Activated B cell treated with CpG ODN at 0.5 μM for 24 hours (primary cell): ENCODE data around the gene UGT1A5. TPM values are rescaled to one million over a fixed set of nuclear protein-coding genes. Genes with fewer than 3 reads are reported as not detected.

ENCODE experiments used
- ATAC-seq: fragments of 200-7000 bp; cut with Tn5 transposase; one replicate; pipeline ENCODE4 v1.10.0; 2021; ENCODE audit warnings: low read depth, mild to moderate bottlenecking, moderate library complexity
- CTCF ChIA-PET: fragments of 350-600 bp; sonication (Branson Sonifier 250); formaldehyde crosslinking; loops from one replicate; lab custom pipeline; 2021; ENCODE audit warnings: antibody characterized with exemption; lab: Charles Lee
- POLR2A ChIA-PET: fragments of 350-600 bp; sonication (Branson Sonifier 250); formaldehyde crosslinking; loops from one replicate; lab custom pipeline; 2021; ENCODE audit warnings: antibody characterized with exemption; lab: Charles Lee
- DNase-seq: peaks from one replicate; pipeline ENCODE4 v3.0.0; 2022
- H3K27ac Mint-ChIP-seq: one replicate; pipeline ENCODE4 v1.8.0; 2020; ENCODE audit warnings: mixed read lengths
- H3K27me3 Mint-ChIP-seq: one replicate; pipeline ENCODE4 v1.8.0; 2021; ENCODE audit warnings: mixed read lengths
- H3K36me3 Mint-ChIP-seq: one replicate; pipeline ENCODE4 v1.8.0; 2021; ENCODE audit warnings: low read depth, mixed read lengths
- H3K4me1 Mint-ChIP-seq: one replicate; pipeline ENCODE4 v1.8.0; 2021; ENCODE audit warnings: mixed read lengths
- H3K4me3 Mint-ChIP-seq: one replicate; pipeline ENCODE4 v1.8.0; 2020; ENCODE audit warnings: mild to moderate bottlenecking, mixed read lengths
- H3K9me3 Mint-ChIP-seq: one replicate; pipeline ENCODE4 v1.8.0; 2020; ENCODE audit warnings: mixed read lengths
- CTCF ChIP-seq: fragments of 200-600 bp; IDR thresholded peaks from one replicate; pipeline ENCODE4 v1.8.0; 2022; ENCODE audit warnings: antibody characterized with exemption, mild to moderate bottlenecking
- intact Hi-C: fragments of 100-400 bp; cut with micrococcal nuclease; formaldehyde crosslinking; loops from one replicate; pipeline ENCODE4 v1.15.1; 2024
- total RNA-seq: library from RNA; stranded (reverse); gene quantifications from 2 replicates; pipeline ENCODE4 v1.2.3, GENCODE V29; 2022

The UGT1A5 gene
- total RNA-seq, 1 donor from 2014 or later: not detected

DNA sequence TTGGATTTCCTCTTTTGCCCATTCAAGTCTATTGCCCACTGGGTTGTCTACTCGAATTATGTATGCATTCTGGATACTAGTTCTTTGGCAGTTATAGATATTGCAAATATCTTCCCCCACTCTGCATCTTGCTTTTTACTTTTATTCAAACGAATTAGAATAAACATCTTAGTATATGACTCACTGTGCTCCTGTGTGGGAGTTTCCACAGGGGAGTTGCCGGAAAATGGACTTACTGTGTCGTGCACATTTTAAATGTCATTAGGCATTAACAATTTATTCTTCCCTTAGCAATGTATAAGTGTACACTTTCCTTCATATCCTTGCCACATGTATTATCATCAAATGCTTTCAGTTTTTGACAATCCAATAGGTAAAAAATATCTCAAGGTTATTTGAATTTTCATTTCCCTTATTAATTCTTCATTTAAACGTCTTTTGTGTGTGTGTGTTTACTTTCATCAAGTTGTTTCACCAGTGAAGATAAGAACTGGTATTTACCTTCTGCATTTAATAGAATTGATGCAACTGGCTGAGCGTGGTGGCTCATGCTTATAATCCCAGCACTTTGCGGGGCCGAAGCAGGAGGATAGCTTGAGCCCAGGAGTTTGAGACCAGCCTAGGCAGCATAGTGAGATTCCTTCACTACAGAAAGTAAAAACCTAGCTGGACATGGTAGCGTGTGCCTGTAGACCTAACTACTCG is 4.6 kb upstream of the UGT1A5 start:
- Mint-ChIP-seq H3K27ac (no peak overlapping the region), H3K4me3 (no peak overlapping the region), H3K36me3 (no peaks in the 10 kb centered on the region), H3K4me1 (peaks cover 4% of the 10 kb centered on the region), H3K9me3 (peaks cover 3% of the 10 kb centered on the region), H3K27me3 (peaks cover 21% of the 10 kb centered on the region)
- no peak for TF ChIP-seq CTCF
- no peak for DNase-seq
- ChIA-PET CTCF (no interaction called here), POLR2A (no interaction called here)
- intact Hi-C loops: loop anchor here (10.0 kb wide), 1 partner anchor 153 kb away; no protein-coding TSS in a partner anchor
- ATAC-seq: no peak

DNA sequence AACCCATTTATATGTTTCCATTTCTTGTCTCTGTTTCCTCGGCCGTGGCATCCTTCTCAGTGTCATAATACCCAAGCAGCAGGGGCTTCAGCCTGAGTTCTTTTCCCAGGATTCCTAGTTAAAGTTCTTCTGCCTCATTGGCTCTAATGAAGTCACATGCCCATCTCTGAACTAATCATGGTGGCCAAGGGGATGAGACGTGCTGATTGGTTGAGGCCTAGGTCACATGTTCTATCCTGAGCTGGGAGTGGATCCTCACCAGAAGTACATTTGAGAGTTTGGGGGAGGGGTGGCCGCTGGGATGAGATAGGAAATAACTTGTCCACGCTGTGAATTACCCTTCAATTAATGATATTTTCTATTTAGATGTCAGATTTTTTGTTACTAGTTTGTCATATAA is 3.8 kb upstream of the UGT1A5 start:
- ChIA-PET POLR2A (no interaction called here), CTCF (no interaction called here)
- intact Hi-C loops: loop anchor here (10.0 kb wide), 1 partner anchor 154 kb away; no protein-coding TSS in a partner anchor
- no peak overlapping the region for H3K27ac Mint-ChIP-seq
- DNase-seq: no peak
- H3K9me3 Mint-ChIP-seq: peaks cover 3% of the 10 kb centered on the region
- no peak for ATAC-seq
- no peaks in the 10 kb centered on the region for H3K36me3 Mint-ChIP-seq
- peaks cover 23% of the 10 kb centered on the region for H3K27me3 Mint-ChIP-seq
- no peak for TF ChIP-seq CTCF
- H3K4me1 Mint-ChIP-seq: peaks cover 4% of the 10 kb centered on the region
- H3K4me3 Mint-ChIP-seq: no peak overlapping the region

- Mint-ChIP-seq H3K4me1 (peaks cover 4% of the 10 kb centered on the region), H3K4me3 (no peak overlapping the region), H3K9me3 (no peaks in the 10 kb centered on the region), H3K36me3 (no peaks in the 10 kb centered on the region), H3K27ac (no peak overlapping the region), H3K27me3 (peaks cover 32% of the 10 kb centered on the region)
- TF ChIP-seq CTCF: peak; percentile 75
- peak; percentile 66 for ATAC-seq
- intact Hi-C loops: loop anchor here (1.0 to 5.0 kb wide), 4 partner anchors 214 to 1104 kb away; no protein-coding TSS in a partner anchor
- ChIA-PET CTCF (interaction anchor here (1.1 to 2.1 kb wide), 4 partner anchors 13 to 307 kb away, joined by 3 to 8 read pairs (median 4); no protein-coding TSS in a partner anchor), POLR2A (interaction anchor here (0.6 kb wide), 1 partner anchor 425 kb away, joined by 3 read pairs; no protein-coding TSS in a partner anchor)
- DNase-seq: peak; percentile 55
These were observed 1.2 kb upstream of the UGT1A5 start for GRCh38 chr2:233711312-233712008.

DNA sequence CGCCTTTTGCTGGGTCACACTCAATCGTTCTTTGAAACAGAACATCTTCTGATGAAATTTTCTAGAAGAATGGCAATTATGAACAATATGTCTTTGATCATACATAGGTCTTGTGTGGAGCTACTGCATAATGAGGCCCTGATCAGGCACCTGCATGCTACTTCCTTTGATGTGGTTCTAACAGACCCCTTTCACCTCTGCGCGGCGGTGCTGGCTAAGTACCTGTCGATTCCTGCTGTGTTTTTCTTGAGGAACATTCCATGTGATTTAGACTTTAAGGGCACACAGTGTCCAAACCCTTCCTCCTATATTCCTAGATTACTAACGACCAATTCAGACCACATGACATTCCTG is 532 bp downstream of the UGT1A5 start:
- peaks cover 26% of the 10 kb centered on the region for H3K27me3 Mint-ChIP-seq
- ATAC-seq: no peak
- no peak overlapping the region for H3K4me3 Mint-ChIP-seq
- no peak overlapping the region for H3K27ac Mint-ChIP-seq
- no peaks in the 10 kb centered on the region for H3K9me3 Mint-ChIP-seq
- no peaks in the 10 kb centered on the region for H3K36me3 Mint-ChIP-seq
- POLR2A ChIA-PET: no interaction called here
- TF ChIP-seq CTCF: no peak
- CTCF ChIA-PET: no interaction called here
- no peak for DNase-seq
- peaks cover 4% of the 10 kb centered on the region for H3K4me1 Mint-ChIP-seq
- intact Hi-C loops: loop anchor here (5.0 kb wide), 2 partner anchors 216 to 1106 kb away; no protein-coding TSS in a partner anchor

GRCh38 chr2:233714121-233714520 is 1.4 kb downstream of the UGT1A5 start:
- Mint-ChIP-seq H3K27ac (no peak overlapping the region), H3K9me3 (no peaks in the 10 kb centered on the region), H3K27me3 (peaks cover 25% of the 10 kb centered on the region), H3K36me3 (no peaks in the 10 kb centered on the region), H3K4me1 (peaks cover 4% of the 10 kb centered on the region), H3K4me3 (no peak overlapping the region)
- intact Hi-C loops: loop anchor here (5.0 kb wide), 2 partner anchors 217 to 1107 kb away; no protein-coding TSS in a partner anchor
- DNase-seq (no peak), ATAC-seq (no peak)
- POLR2A ChIA-PET: no interaction called here
- TF ChIP-seq CTCF: no peak
- CTCF ChIA-PET: no interaction called here
